Spinal cord (tissue), 10 donors: ENCODE measurements around the gene RIN1. TPM values are rescaled to one million over a fixed set of nuclear protein-coding genes. Genes with fewer than 3 reads are reported as not detected.

Experiments used
- DNase-seq, 6 donors: peaks; one replicate each; pipeline versions ENCODE4 v3.0.0 to v3.0.0-alpha.2; 2013 to 2015; ENCODE audit warnings: low spot score in 6 of 6, low read depth in 4 of 6
- H3K27ac ChIP-seq: one replicate; pipeline ENCODE4 v1.5.1; 2013; ENCODE audit warnings: low read depth, low read length, control low read depth
- H3K27me3 ChIP-seq: one replicate; pipeline ENCODE4 v1.6.1; 2013; ENCODE audit warnings: low read length; ENCODE audit not compliant: control insufficient read depth, insufficient read depth
- H3K36me3 ChIP-seq: one replicate; pipeline ENCODE4 v1.6.1; 2013; ENCODE audit warnings: low read length; ENCODE audit not compliant: control insufficient read depth, insufficient read depth
- H3K4me1 ChIP-seq: one replicate; pipeline ENCODE4 v1.6.1; 2013; ENCODE audit warnings: low read length; ENCODE audit not compliant: control insufficient read depth, insufficient read depth
- H3K4me3 ChIP-seq: one replicate; pipeline ENCODE4 v1.5.1; 2013; ENCODE audit warnings: low read depth, low read length, control low read depth
- H3K9me3 ChIP-seq: one replicate; pipeline ENCODE4 v1.6.1; 2013; ENCODE audit warnings: low read length; ENCODE audit not compliant: control insufficient read depth, insufficient read depth
- WGBS: methylation state at CpG from one replicate; pipeline ENCODE4 v1.1.5; 2013; ENCODE audit warnings: missing lambda C conversion rate; ENCODE audit not compliant: insufficient coverage; 5-methylcytosine and 5-hydroxymethylcytosine counted together
- polyA plus RNA-seq, 2 donors: library from polyadenylated mRNA; unstranded; fragments of 120-200 nt; gene quantifications; one replicate each; pipeline ENCODE4 v1.2.1, GENCODE V29; 2013; ENCODE audit not compliant: insufficient read length in 2 of 2
- total RNA-seq, 2 donors: library from RNA; depleted of rRNA in 1 of 2; stranded (reverse); fragments of 120-200 nt in 1 of 2; fragments of >200 nt in 1 of 2; gene quantifications; one replicate each; pipeline versions ENCODE4 v1.2.3 to v1.2.4, GENCODE V29; 2013 to 2014
- donor health status: healthy.

Gene RIN1
- total and polyA plus RNA-seq, 4 donors, result 0.79 to 3.2 (median 2.3) TPM

DNA sequence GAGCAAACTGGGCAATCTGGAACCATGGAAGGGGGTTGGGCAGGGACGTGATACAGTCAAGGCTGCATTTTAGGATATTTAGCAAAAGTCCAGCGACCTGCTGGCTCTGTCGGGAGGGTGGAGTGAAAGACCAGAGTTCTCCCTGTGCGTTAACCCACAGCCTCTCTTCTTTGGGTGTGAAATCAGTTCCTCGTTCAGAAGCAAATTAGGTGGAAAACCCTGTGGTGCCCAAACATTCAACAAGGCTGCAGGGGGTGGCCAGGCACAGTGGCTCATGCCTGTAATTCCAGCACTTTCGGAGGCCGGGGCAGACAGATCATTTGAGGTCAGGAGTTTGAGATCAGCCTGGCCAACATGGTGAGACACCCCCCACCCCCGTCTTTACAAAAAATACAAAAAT lies 38.6 kb downstream of the RIN1 start:
- Histone ChIP-seq H3K27me3 (peaks cover 7% of the 10 kb centered on the region), H3K9me3 (no peaks in the 10 kb centered on the region), H3K36me3 (peaks cover 31% of the 10 kb centered on the region), H3K4me3 (no peak overlapping the region), H3K27ac (no peak overlapping the region), H3K4me1 (peaks cover 9% of the 10 kb centered on the region)
- DNase-seq, result no peak
- 26% methylated on average over 6 of the region's 8 CpGs for WGBS

DNA sequence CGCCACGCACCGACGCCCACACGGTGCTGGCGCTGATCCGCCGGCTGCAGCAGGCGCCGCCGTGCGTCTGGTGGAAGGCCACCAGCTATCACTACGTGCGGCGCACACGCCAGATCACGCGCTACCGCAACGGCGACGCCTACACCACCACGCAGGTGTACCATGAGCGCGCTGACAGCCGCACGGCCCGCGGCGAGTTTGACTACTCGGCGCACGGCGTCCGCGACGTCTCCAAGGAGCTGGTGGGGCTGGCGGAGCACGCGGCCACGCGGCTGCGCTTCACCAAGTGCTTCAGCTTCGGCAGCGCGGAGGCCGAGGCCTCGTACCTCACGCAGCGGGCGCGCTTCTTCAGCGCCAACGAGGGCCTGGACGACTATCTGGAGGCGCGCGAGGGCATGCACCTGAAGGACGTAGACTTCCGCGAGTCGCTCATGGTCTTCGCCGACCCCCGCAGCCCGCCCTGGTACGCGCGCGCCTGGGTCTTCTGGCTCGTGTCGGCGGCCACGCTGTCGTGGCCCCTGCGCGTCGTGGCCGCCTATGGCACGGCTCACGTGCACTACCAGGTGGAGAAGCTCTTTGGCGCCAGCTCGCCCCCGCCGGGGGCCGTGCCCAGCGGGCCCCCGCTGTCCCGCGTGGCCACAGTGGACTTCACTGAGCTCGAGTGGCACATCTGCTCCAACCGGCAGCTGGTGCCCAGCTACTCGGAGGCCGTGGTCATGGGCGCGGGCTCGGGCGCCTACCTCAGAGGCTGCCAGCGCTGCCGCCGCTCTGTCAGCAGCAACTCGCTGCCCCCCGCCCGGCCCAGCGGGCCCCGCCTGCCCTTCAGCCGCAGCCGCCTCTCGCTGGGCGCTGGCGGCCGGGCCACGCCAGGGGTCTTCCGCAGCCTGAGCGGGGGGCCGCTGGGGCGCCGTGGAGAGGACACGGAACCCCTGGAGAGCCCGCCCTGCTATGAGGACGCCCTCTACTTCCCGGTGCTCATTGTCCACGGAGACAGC lies 41.3 kb downstream of the RIN1 start:
- 78% methylated on average over 114 of the region's 123 CpGs for WGBS
- Histone ChIP-seq H3K27me3 (peaks cover 13% of the 10 kb centered on the region), H3K4me1 (peaks cover 27% of the 10 kb centered on the region)

DNA sequence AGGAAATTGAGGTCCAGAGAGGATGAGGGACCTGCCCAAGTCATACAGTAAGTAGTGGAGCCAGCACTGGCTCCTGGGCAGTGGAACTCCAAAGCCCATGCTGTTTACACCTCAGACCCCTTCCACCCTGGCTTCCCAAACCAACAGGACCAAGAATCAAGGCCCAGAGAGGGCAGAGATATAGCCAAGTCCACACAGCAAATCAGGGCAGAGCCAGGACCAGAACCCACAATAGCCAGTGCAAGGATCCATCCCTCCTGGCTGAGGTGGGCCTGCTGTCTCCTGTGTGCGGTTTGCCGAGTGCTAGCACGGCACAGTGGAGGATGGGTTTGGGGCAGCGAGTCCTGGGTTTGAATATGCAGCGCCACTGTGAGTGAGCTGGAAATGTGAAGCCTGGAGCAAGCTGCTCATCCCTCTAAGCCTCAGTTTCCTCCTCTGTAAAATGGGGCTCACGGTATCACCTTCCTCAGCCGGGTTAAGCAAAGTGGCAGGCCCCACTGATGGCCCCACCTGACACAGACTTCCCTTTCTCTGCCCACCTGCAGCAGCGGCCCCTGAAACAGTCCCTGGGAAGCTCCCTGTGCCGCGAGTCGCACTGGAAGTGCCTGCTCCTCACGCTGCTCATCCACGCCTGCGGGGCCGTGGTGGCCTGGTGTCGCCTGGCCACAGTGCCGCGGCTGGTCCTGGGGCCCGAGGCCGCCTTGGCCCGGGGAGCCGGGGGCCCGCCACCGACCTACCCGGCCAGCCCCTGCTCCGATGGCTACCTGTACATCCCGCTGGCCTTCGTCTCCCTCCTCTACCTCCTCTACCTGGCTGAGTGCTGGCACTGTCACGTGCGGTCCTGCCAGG lies 42.2 kb downstream of the RIN1 start:
- peaks cover 13% of the 10 kb centered on the region for H3K27me3 ChIP-seq
- H3K4me3 ChIP-seq, result no peak overlapping the region
- WGBS, result 75% methylated on average over 27 of the region's 30 CpGs
- no peak overlapping the region for H3K27ac ChIP-seq
- no peak for DNase-seq
- peaks cover 31% of the 10 kb centered on the region for H3K36me3 ChIP-seq
- H3K4me1 ChIP-seq, result peaks cover 34% of the 10 kb centered on the region
- H3K9me3 ChIP-seq, result no peaks in the 10 kb centered on the region

More for the DNA sequence above, 41.3 kb downstream of the RIN1 start:
- H3K36me3 ChIP-seq, result peaks cover 31% of the 10 kb centered on the region
- H3K27ac ChIP-seq, result no peak overlapping the region
- DNase-seq, result no peak
- H3K4me3 ChIP-seq, result no peak overlapping the region
- no peaks in the 10 kb centered on the region for H3K9me3 ChIP-seq

DNA sequence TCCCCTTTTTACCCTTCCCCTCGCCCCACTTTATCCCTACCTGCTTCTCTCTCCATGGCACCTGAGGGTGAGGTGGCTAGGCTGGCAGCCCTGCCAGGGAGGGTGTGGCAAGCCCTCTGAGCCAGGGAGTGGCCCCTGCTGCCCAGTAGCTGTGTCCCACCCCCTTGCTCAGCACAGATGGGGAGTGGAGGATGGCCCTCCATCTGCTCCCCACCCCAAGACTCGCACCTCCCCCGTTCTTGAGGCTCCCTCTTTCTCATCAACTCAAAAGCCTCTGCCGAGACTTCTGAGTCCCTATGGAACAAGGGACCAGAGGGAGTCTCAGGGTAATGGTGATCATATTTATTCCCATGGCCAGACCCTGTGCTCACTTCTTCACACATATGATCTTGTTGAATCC lies 42.9 kb downstream of the RIN1 start:
- DNase-seq, result no peak
- H3K9me3 ChIP-seq, result no peaks in the 10 kb centered on the region
- H3K4me3 ChIP-seq, result no peak overlapping the region
- H3K27ac ChIP-seq, result no peak overlapping the region
- H3K4me1 ChIP-seq, result peaks cover 37% of the 10 kb centered on the region
- WGBS, result no CpG with 5 or more reads among the region's 4 CpGs
- H3K27me3 ChIP-seq, result peaks cover 13% of the 10 kb centered on the region
- H3K36me3 ChIP-seq, result peaks cover 31% of the 10 kb centered on the region

DNA sequence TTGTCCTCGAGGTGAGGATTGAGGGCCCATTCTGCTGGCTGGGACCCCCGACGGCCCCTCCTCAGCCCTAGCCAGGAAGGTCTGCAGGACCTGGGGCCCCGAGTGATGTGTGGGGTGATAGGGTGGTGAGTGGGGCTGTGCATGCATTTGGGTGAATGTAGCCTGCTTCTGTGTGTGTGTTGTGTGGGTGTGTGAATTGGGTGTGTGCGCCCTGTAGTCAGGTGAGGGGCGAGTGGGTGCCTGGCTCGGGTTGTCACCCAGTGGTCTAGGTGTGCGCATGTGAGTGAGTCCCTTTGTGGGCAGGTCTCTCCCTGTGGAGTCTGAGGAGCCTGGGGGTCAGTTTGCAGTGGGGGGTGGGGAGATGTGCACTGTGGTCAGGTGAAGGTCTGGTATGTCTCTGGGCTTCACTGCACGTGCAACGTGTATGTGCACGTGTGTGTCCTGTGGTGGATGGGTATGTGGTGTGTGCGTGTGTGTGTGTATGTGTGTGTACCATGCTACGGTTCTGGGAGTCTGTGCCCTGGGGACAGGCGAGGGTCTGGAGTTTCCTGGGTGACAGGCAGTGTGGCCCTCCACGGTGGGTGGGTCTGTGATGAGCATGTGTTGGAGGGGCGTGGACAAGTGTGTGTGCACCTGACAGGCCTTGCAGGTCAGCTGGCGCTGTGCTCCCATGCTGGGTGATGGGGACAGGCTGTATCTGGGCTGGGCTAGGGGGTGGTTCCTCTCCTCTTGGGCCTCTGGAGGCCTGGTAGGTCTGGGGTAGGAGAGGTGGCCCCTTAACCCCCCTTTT lies 43.5 kb downstream of the RIN1 start:
- Histone ChIP-seq H3K4me3 (peak overlapping the region; percentile 46), H3K27ac (no peak overlapping the region), H3K36me3 (peaks cover 31% of the 10 kb centered on the region), H3K9me3 (no peaks in the 10 kb centered on the region), H3K27me3 (peaks cover 13% of the 10 kb centered on the region), H3K4me1 (peaks cover 44% of the 10 kb centered on the region)
- no peak for DNase-seq
- 58% methylated on average over 17 of the region's 17 CpGs for WGBS

- Histone ChIP-seq H3K27me3 (peaks cover 13% of the 10 kb centered on the region), H3K9me3 (no peaks in the 10 kb centered on the region), H3K36me3 (peaks cover 34% of the 10 kb centered on the region), H3K27ac (peak within 1 kb of the TSS; percentile 33), H3K4me3 (peak within 1 kb of the TSS; percentile 46), H3K4me1 (peaks cover 51% of the 10 kb centered on the region)
- DNase-seq, result peak in 2 of 6 donors; percentile 47 to 52
- WGBS, result under 1% methylated on average over 95 of the region's 95 CpGs
Measured at GRCh38 chr11:66291706-66292542, 44.3 kb downstream of the RIN1 start, which contains the start of gene TMEM151A. TSS of gene TMEM151A (plus strand) at chr11:66291894. CDS start at chr11:66292014, 120 bp downstream.

GRCh38 chr11:66291303-66291705 lies 44.9 kb downstream of the RIN1 start:
- Histone ChIP-seq H3K4me1 (peaks cover 54% of the 10 kb centered on the region), H3K36me3 (peaks cover 34% of the 10 kb centered on the region), H3K27ac (no peak overlapping the region), H3K27me3 (peaks cover 13% of the 10 kb centered on the region), H3K9me3 (no peaks in the 10 kb centered on the region), H3K4me3 (peak overlapping the region; percentile 35)
- 9% methylated on average over 16 of the region's 16 CpGs for WGBS
- peak in 1 of 6 donors; percentile 32 for DNase-seq

- 100% methylated on average over 1 of the region's 2 CpGs for WGBS
- peak overlapping the region; percentile 99 for H3K27ac ChIP-seq
- H3K4me3 ChIP-seq, result peak overlapping the region; percentile 97
- peaks cover 34% of the 10 kb centered on the region for H3K36me3 ChIP-seq
- no peaks in the 10 kb centered on the region for H3K9me3 ChIP-seq
- H3K4me1 ChIP-seq, result peaks cover 54% of the 10 kb centered on the region
- H3K27me3 ChIP-seq, result peaks cover 13% of the 10 kb centered on the region
- no peak for DNase-seq
Measured at GRCh38 chr11:66290330-66290621, 46.0 kb downstream of the RIN1 start.
